OCI-M1 (cell line): ENCODE data around the gene SAFB.
"Not testable (repeated sequence)": the region's sequence is repeated elsewhere in the genome, so short reads cannot be mapped to it uniquely, and the experiment has no call there.

Experiments used
- DNase-seq: peaks from one replicate; lab custom pipeline; 2025; lab: John Stamatoyannopoulos, UW

The SAFB gene

GRCh38 chr19:5697022-5697889 is 74.4 kb downstream of the SAFB start:
- peak; percentile 1 for DNase-seq

GRCh38 chr19:5697890-5698634 is 75.2 kb downstream of the SAFB start:
- no peak for DNase-seq

- DNase-seq: no peak
Observed at GRCh38 chr19:5698635-5699422, 75.9 kb downstream of the SAFB start.

GRCh38 chr19:5700455-5701092 is 77.7 kb downstream of the SAFB start:
- DNase-seq: no peak

GRCh38 chr19:5702053-5702410 is 79.1 kb downstream of the SAFB start:
- not testable (repeated sequence) for DNase-seq

GRCh38 chr19:5703819-5704818 is 81.2 kb downstream of the SAFB start:
- no peak for DNase-seq

- DNase-seq: no peak
Observed at GRCh38 chr19:5705552-5705951, 82.7 kb downstream of the SAFB start.

GRCh38 chr19:5706876-5707573 is 84.1 kb downstream of the SAFB start:
- DNase-seq: no peak

- DNase-seq: no peak
Observed at GRCh38 chr19:5707576-5708575, 85.0 kb downstream of the SAFB start.

- no peak for DNase-seq
Observed at GRCh38 chr19:5711025-5711424, 88.1 kb downstream of the SAFB start.

- no peak for DNase-seq
Observed at GRCh38 chr19:5711713-5712161, 88.9 kb downstream of the SAFB start.

GRCh38 chr19:5713228-5713627 is 90.3 kb downstream of the SAFB start:
- no peak for DNase-seq

- DNase-seq: no peak
Observed at GRCh38 chr19:5714816-5715215, 91.9 kb downstream of the SAFB start.

- DNase-seq: no peak
Observed at GRCh38 chr19:5717215-5717935, 94.5 kb downstream of the SAFB start.
